ENCODE data around the gene ZNF808. TPM values are rescaled to one million over a fixed set of nuclear protein-coding genes. Genes with fewer than 3 reads are reported as not detected.
"Not testable (repeated sequence)": the region's sequence is repeated elsewhere in the genome, so short reads cannot be mapped to it uniquely, and the experiment has no call there.

Gene ZNF808
- total RNA-seq, 3 donors from 2014 or later, result 12.1 to 12.7 (median 12.6) TPM

GRCh38 chr19:52554216-52554971 lies 26.9 kb downstream of the ZNF808 start:
- Mint-ChIP-seq H3K4me3 (no peak overlapping the region), H3K27me3 (ENCODE audit: low read depth) (no peaks in the 10 kb centered on the region), H3K4me1 (ENCODE audit: low read depth) (no peaks in the 10 kb centered on the region), H3K36me3 (ENCODE audit: insufficient read depth) (peaks cover 70% of the 10 kb centered on the region), H3K9me3 (peaks cover 48% of the 10 kb centered on the region)
- DNase-seq (no peak), ATAC-seq (no peak)

- Mint-ChIP-seq H3K4me1 (ENCODE audit: low read depth) (no peaks in the 10 kb centered on the region), H3K27me3 (ENCODE audit: low read depth) (no peaks in the 10 kb centered on the region), H3K36me3 (ENCODE audit: insufficient read depth) (peaks cover 66% of the 10 kb centered on the region), H3K9me3 (peaks cover 56% of the 10 kb centered on the region), H3K4me3 (no peak overlapping the region)
- ATAC-seq (no peak), DNase-seq (no peak)
Measured at GRCh38 chr19:52557231-52557995, 29.9 kb downstream of the ZNF808 start.

GRCh38 chr19:52558732-52559445 lies 31.4 kb downstream of the ZNF808 start:
- DNase-seq; H3K4me1 Mint-ChIP-seq (ENCODE audit: low read depth); H3K4me3 Mint-ChIP-seq; H3K27me3 Mint-ChIP-seq (ENCODE audit: low read depth); ATAC-seq: not testable (repeated sequence)
- Mint-ChIP-seq H3K36me3 (ENCODE audit: insufficient read depth) (peaks cover 59% of the 10 kb centered on the region), H3K9me3 (peaks cover 50% of the 10 kb centered on the region)

GRCh38 chr19:52561611-52562010 lies 34.1 kb downstream of the ZNF808 start:
- peaks cover 43% of the 10 kb centered on the region for H3K9me3 Mint-ChIP-seq
- H3K36me3 Mint-ChIP-seq (ENCODE audit: insufficient read depth), result peaks cover 46% of the 10 kb centered on the region
- ATAC-seq; H3K27me3 Mint-ChIP-seq (ENCODE audit: low read depth); DNase-seq; H3K4me3 Mint-ChIP-seq; H3K4me1 Mint-ChIP-seq (ENCODE audit: low read depth): not testable (repeated sequence)

- H3K36me3 Mint-ChIP-seq (ENCODE audit: insufficient read depth), result peaks cover 22% of the 10 kb centered on the region
- peaks cover 24% of the 10 kb centered on the region for H3K9me3 Mint-ChIP-seq
- ATAC-seq (no peak), DNase-seq (no peak)
- H3K4me1 Mint-ChIP-seq (ENCODE audit: low read depth), result peaks cover 15% of the 10 kb centered on the region
- no peak overlapping the region for H3K4me3 Mint-ChIP-seq
- no peaks in the 10 kb centered on the region for H3K27me3 Mint-ChIP-seq (ENCODE audit: low read depth)
Measured at GRCh38 chr19:52566121-52566520, 38.7 kb downstream of the ZNF808 start.

GRCh38 chr19:52566588-52566987 lies 39.1 kb downstream of the ZNF808 start:
- Mint-ChIP-seq H3K4me3 (no peak overlapping the region), H3K36me3 (ENCODE audit: insufficient read depth) (peaks cover 23% of the 10 kb centered on the region)

GRCh38 chr19:52567921-52568320 lies 40.5 kb downstream of the ZNF808 start:
- H3K36me3 Mint-ChIP-seq (ENCODE audit: insufficient read depth), result peaks cover 30% of the 10 kb centered on the region
- H3K4me1 Mint-ChIP-seq (ENCODE audit: low read depth), result peaks cover 30% of the 10 kb centered on the region
- no peaks in the 10 kb centered on the region for H3K27me3 Mint-ChIP-seq (ENCODE audit: low read depth)
- ATAC-seq (no peak), DNase-seq (no peak)
- H3K9me3 Mint-ChIP-seq, result peaks cover 25% of the 10 kb centered on the region
- no peak overlapping the region for H3K4me3 Mint-ChIP-seq

More at GRCh38 chr19:52566588-52566987, 39.1 kb downstream of the ZNF808 start:
- H3K4me1 Mint-ChIP-seq (ENCODE audit: low read depth), result peaks cover 18% of the 10 kb centered on the region
- DNase-seq (no peak), ATAC-seq (no peak)
- H3K9me3 Mint-ChIP-seq, result peaks cover 21% of the 10 kb centered on the region
- no peaks in the 10 kb centered on the region for H3K27me3 Mint-ChIP-seq (ENCODE audit: low read depth)

GRCh38 chr19:52569638-52569999 lies 42.2 kb downstream of the ZNF808 start:
- peak overlapping the region; percentile 94 for H3K4me3 Mint-ChIP-seq
- peak; percentile 4 for ATAC-seq
- peaks cover 26% of the 10 kb centered on the region for H3K9me3 Mint-ChIP-seq
- H3K36me3 Mint-ChIP-seq (ENCODE audit: insufficient read depth), result peaks cover 38% of the 10 kb centered on the region
- not testable (repeated sequence) for H3K27me3 Mint-ChIP-seq (ENCODE audit: low read depth); DNase-seq
- peaks cover 31% of the 10 kb centered on the region for H3K4me1 Mint-ChIP-seq (ENCODE audit: low read depth)

GRCh38 chr19:52570000-52570861 lies 42.8 kb downstream of the ZNF808 start, which contains the start of gene ZNF701:
TSS of gene ZNF701 (plus strand) at chr19:52570287. CDS start at chr19:52574148, 3,861 bp downstream.
- Mint-ChIP-seq H3K4me3 (peak within 1 kb of the TSS; percentile 94), H3K9me3 (peaks cover 25% of the 10 kb centered on the region), H3K27me3 (ENCODE audit: low read depth) (no peaks in the 10 kb centered on the region), H3K4me1 (ENCODE audit: low read depth) (peaks cover 31% of the 10 kb centered on the region), H3K36me3 (ENCODE audit: insufficient read depth) (peaks cover 44% of the 10 kb centered on the region)
- DNase-seq, result peak; percentile 96
- ATAC-seq, result peak; percentile 100

GRCh38 chr19:52584736-52585440 lies 57.4 kb downstream of the ZNF808 start:
- ATAC-seq (no peak), DNase-seq (no peak)
- Mint-ChIP-seq H3K4me3 (no peak overlapping the region), H3K27me3 (ENCODE audit: low read depth) (no peaks in the 10 kb centered on the region), H3K4me1 (ENCODE audit: low read depth) (no peaks in the 10 kb centered on the region), H3K9me3 (peaks cover 28% of the 10 kb centered on the region), H3K36me3 (ENCODE audit: insufficient read depth) (peaks cover 61% of the 10 kb centered on the region)

GRCh38 chr19:52585604-52586003 lies 58.1 kb downstream of the ZNF808 start:
- Mint-ChIP-seq H3K27me3 (ENCODE audit: low read depth) (no peaks in the 10 kb centered on the region), H3K36me3 (ENCODE audit: insufficient read depth) (peaks cover 62% of the 10 kb centered on the region), H3K4me3 (no peak overlapping the region), H3K4me1 (ENCODE audit: low read depth) (no peaks in the 10 kb centered on the region), H3K9me3 (peaks cover 28% of the 10 kb centered on the region)
- DNase-seq, result no peak
- ATAC-seq, result no peak

- ATAC-seq, result no peak
- Mint-ChIP-seq H3K4me1 (ENCODE audit: low read depth) (no peaks in the 10 kb centered on the region), H3K27me3 (ENCODE audit: low read depth) (no peaks in the 10 kb centered on the region)
Measured at GRCh38 chr19:52590728-52591127, 63.3 kb downstream of the ZNF808 start.

GRCh38 chr19:52592301-52592700 lies 64.8 kb downstream of the ZNF808 start:
- peak in 1 of 2 donors; percentile 27 for ATAC-seq
- no peak overlapping the region for H3K4me3 Mint-ChIP-seq
- no peak for DNase-seq
- peaks cover 49% of the 10 kb centered on the region for H3K36me3 Mint-ChIP-seq (ENCODE audit: insufficient read depth)
- H3K4me1 Mint-ChIP-seq (ENCODE audit: low read depth), result no peaks in the 10 kb centered on the region
- peaks cover 16% of the 10 kb centered on the region for H3K9me3 Mint-ChIP-seq
- H3K27me3 Mint-ChIP-seq (ENCODE audit: low read depth), result no peaks in the 10 kb centered on the region

More at GRCh38 chr19:52590728-52591127, 63.3 kb downstream of the ZNF808 start:
- H3K36me3 Mint-ChIP-seq (ENCODE audit: insufficient read depth), result peaks cover 45% of the 10 kb centered on the region
- peaks cover 5% of the 10 kb centered on the region for H3K9me3 Mint-ChIP-seq
- no peak for DNase-seq
- H3K4me3 Mint-ChIP-seq, result no peak overlapping the region

All from activated T-cell treated with anti-CD3 and anti-CD28 coated beads, Interleukin-2, amount 50 U/mL, for 4 hours (primary cell).